Sciatic nerve (tissue), 2 donors: Measurements from ENCODE around the gene JARID2. TPM values are rescaled to one million over a fixed set of nuclear protein-coding genes. Genes with fewer than 3 reads are reported as not detected.

Source experiments
- ATAC-seq: fragments of 200-7000 bp; cut with Tn5 transposase; one replicate; pipeline ENCODE4 v1.9.1; 2020; ENCODE audit warnings: mild to moderate bottlenecking, moderate library complexity
- DNase-seq: peaks from one replicate; pipeline ENCODE4 v3.0.0-alpha.2; 2020; ENCODE audit warnings: low spot score
- intact Hi-C: fragments of 100-400 bp; cut with DNase I; formaldehyde crosslinking; loops from one replicate; pipeline ENCODE4 v1.14.2; 2022
- total RNA-seq: library from RNA; stranded (reverse); fragmentation: NEBNext Ultra II Directional; extraction: Animal tissue kit (Norgen Biotek cat#: 25700); gene quantifications from one replicate; pipeline ENCODE4 v1.2.1, GENCODE V29; 2021
- donor health status: DM: no; HTN: no; CAD: no.
- donor health status: DM: no; HTN: no; CAD: no.

JARID2 gene
- total RNA-seq, 1 donor from 2014 or later, result 12.7 TPM

GRCh38 chr6:15435468-15435867 is 189.6 kb downstream of the JARID2 start:
- no peak for DNase-seq
- intact Hi-C loops, result no loop called here
- no peak for ATAC-seq

- intact Hi-C loops, result no loop called here
- DNase-seq (no peak), ATAC-seq (no peak)
Observed at GRCh38 chr6:15436451-15436850, 190.6 kb downstream of the JARID2 start.

GRCh38 chr6:15437090-15437635 is 191.3 kb downstream of the JARID2 start:
- ATAC-seq (no peak), DNase-seq (no peak)
- intact Hi-C loops, result no loop called here

GRCh38 chr6:15439410-15440025 is 193.6 kb downstream of the JARID2 start:
- DNase-seq, result no peak
- no peak for ATAC-seq
- intact Hi-C loops, result no loop called here

GRCh38 chr6:15440040-15440439 is 194.2 kb downstream of the JARID2 start:
- intact Hi-C loops, result no loop called here
- DNase-seq (no peak), ATAC-seq (no peak)

- intact Hi-C loops, result no loop called here
- DNase-seq, result no peak
- ATAC-seq, result peak; percentile 85
Observed at GRCh38 chr6:15441215-15441868, 195.5 kb downstream of the JARID2 start.

- ATAC-seq, result peak; percentile 66
- no peak for DNase-seq
- intact Hi-C loops, result no loop called here
Observed at GRCh38 chr6:15441981-15442380, 196.1 kb downstream of the JARID2 start.

- no peak for DNase-seq
- peak; percentile 11 for ATAC-seq
- intact Hi-C loops, result no loop called here
Observed at GRCh38 chr6:15442467-15442866, 196.6 kb downstream of the JARID2 start.

GRCh38 chr6:15443119-15443830 is 197.4 kb downstream of the JARID2 start:
- intact Hi-C loops, result no loop called here
- no peak for DNase-seq
- no peak for ATAC-seq

- intact Hi-C loops, result no loop called here
- ATAC-seq, result no peak
- DNase-seq, result no peak
Observed at GRCh38 chr6:15444081-15444731, 198.3 kb downstream of the JARID2 start.

GRCh38 chr6:15444881-15445280 is 199.0 kb downstream of the JARID2 start:
- ATAC-seq (no peak), DNase-seq (no peak)
- intact Hi-C loops, result no loop called here

GRCh38 chr6:15447546-15448267 is 201.8 kb downstream of the JARID2 start:
- intact Hi-C loops, result no loop called here

GRCh38 chr6:15449011-15449410 is 203.1 kb downstream of the JARID2 start:
- ATAC-seq (no peak), DNase-seq (no peak)
- intact Hi-C loops, result no loop called here

More at GRCh38 chr6:15447546-15448267, 201.8 kb downstream of the JARID2 start:
- no peak for ATAC-seq
- no peak for DNase-seq

- intact Hi-C loops, result no loop called here
- ATAC-seq (no peak), DNase-seq (no peak)
Observed at GRCh38 chr6:15451738-15452137, 205.9 kb downstream of the JARID2 start.

GRCh38 chr6:15452182-15452941 is 206.5 kb downstream of the JARID2 start:
- ATAC-seq (no peak), DNase-seq (no peak)
- intact Hi-C loops, result no loop called here

GRCh38 chr6:15453186-15453585 is 207.3 kb downstream of the JARID2 start:
- DNase-seq (no peak), ATAC-seq (no peak)
- intact Hi-C loops, result no loop called here

- intact Hi-C loops, result loop anchor here (1.0 kb wide), 1 partner anchor 47 kb away; no protein-coding TSS in a partner anchor
- DNase-seq (no peak), ATAC-seq (no peak)
Observed at GRCh38 chr6:15453622-15454021, 207.8 kb downstream of the JARID2 start.

- intact Hi-C loops, result no loop called here
- ATAC-seq, result no peak
- no peak for DNase-seq
Observed at GRCh38 chr6:15456422-15456821, 210.6 kb downstream of the JARID2 start.
